ENCODE measurements around the gene C12orf43.

C12orf43 gene

GRCh38 chr12:121038861-121039668, 22.8 kb upstream of the C12orf43 start, which contains the start of gene OASL:
OASL (minus strand) TSS chr12:121039246; CDS start chr12:121038971, 275 bp downstream.
- H3K4me1 Mint-ChIP-seq (ENCODE audit: low read depth) = peaks cover 63% of the 10 kb centered on the region
- peak within 1 kb of the TSS; percentile 88 for H3K27ac Mint-ChIP-seq
- peak within 1 kb of the TSS; percentile 89 for H3K4me3 Mint-ChIP-seq
- H3K27me3 Mint-ChIP-seq = peaks cover 14% of the 10 kb centered on the region
- H3K36me3 Mint-ChIP-seq (ENCODE audit: low read depth) = peaks cover 10% of the 10 kb centered on the region
- H3K9me3 Mint-ChIP-seq = no peaks in the 10 kb centered on the region

- no peaks in the 10 kb centered on the region for H3K9me3 Mint-ChIP-seq
- peaks cover 10% of the 10 kb centered on the region for H3K36me3 Mint-ChIP-seq (ENCODE audit: low read depth)
- peaks cover 78% of the 10 kb centered on the region for H3K4me1 Mint-ChIP-seq (ENCODE audit: low read depth)
- peaks cover 4% of the 10 kb centered on the region for H3K27me3 Mint-ChIP-seq
- H3K27ac Mint-ChIP-seq = peak overlapping the region; percentile 85
- peak overlapping the region; percentile 89 for H3K4me3 Mint-ChIP-seq
Observed at GRCh38 chr12:121036810-121037326, 20.6 kb upstream of the C12orf43 start.

DNA sequence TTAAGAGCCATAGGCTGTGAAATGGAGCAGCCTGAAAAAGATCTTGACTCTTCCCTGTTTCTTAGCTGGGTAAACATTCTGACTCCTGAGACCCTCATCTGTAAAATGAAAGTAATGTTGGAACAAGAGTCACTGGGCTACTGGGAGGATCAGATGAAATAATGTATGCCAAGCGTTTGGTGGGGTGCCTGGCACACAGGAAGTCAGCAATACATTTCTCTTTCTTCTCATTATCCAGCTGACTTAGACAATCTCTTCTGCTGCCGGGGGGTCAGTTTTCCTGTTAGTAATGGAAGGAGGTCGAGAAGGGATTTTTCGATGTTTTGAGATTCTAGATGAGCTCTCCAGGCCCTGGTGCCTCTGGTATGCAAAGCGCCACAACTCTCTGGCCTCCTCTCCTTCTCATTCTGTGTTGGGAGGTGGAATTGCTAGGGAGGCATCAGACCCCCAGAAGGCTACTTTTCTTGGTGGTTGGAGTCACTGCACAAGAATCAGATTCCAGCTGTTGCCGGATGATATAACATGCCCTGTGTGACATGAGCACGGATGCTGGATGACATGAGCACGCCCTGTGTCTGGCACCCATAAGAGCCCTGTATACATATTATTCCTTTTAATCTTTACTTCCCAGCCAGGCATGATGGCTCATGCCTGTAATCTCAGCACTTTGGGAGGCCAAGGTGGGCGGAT, 18.5 kb upstream of the C12orf43 start:
- peaks cover 71% of the 10 kb centered on the region for H3K4me1 Mint-ChIP-seq (ENCODE audit: low read depth)
- H3K27me3 Mint-ChIP-seq = no peaks in the 10 kb centered on the region
- peak overlapping the region; percentile 84 for H3K27ac Mint-ChIP-seq
- H3K36me3 Mint-ChIP-seq (ENCODE audit: low read depth) = peaks cover 21% of the 10 kb centered on the region
- H3K9me3 Mint-ChIP-seq = no peaks in the 10 kb centered on the region
- H3K4me3 Mint-ChIP-seq = peak overlapping the region; percentile 54

- Mint-ChIP-seq H3K4me1 (ENCODE audit: low read depth) (peaks cover 63% of the 10 kb centered on the region), H3K27ac (peak overlapping the region; percentile 84), H3K36me3 (ENCODE audit: low read depth) (peaks cover 21% of the 10 kb centered on the region), H3K9me3 (no peaks in the 10 kb centered on the region), H3K4me3 (peak overlapping the region; percentile 54), H3K27me3 (no peaks in the 10 kb centered on the region)
Observed at GRCh38 chr12:121033625-121034349, 17.5 kb upstream of the C12orf43 start.

- Mint-ChIP-seq H3K27me3 (no peaks in the 10 kb centered on the region), H3K36me3 (ENCODE audit: low read depth) (peaks cover 22% of the 10 kb centered on the region), H3K4me3 (no peak overlapping the region), H3K9me3 (no peaks in the 10 kb centered on the region), H3K27ac (no peak overlapping the region), H3K4me1 (ENCODE audit: low read depth) (peaks cover 32% of the 10 kb centered on the region)
Observed at GRCh38 chr12:121030576-121031212, 14.4 kb upstream of the C12orf43 start.

- no peaks in the 10 kb centered on the region for H3K27me3 Mint-ChIP-seq
Observed at GRCh38 chr12:121026274-121027045, 10.2 kb upstream of the C12orf43 start.

DNA sequence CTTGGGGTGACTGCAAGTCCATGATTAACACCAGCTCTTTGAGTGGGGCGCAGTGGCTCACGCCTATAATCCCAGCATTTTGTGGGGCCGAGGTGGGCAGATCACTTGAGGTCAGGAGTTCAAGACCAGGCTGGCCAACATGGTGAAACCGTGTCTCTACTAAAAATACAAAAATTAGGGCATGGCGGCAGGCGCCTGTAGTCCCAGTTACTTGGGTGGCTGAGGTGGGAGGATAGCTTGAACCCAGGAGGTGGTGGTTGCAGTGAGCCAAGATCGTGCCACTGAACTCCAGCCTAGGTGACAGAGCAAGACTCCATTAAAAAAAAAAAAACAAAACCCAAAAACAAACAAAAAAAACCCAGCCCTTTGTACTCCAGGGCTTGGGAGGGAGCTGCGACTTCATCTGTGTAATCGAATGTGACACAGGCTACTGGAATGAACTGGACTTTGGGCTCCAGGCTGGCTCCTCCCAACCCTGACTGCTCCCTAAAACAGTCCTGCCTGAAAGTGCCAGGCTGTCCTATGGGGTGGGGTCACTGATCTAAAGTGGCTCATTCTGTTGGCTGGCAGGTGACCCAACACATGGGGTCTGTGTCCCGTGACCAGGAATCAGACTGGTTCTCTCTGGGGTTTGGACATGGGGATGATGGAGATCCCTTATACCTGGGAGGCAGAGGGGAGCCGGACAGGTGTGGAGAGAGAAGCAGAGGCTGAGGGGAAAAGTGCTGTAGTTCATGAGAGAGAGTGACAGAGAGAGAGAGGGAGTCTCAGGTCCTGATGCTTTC, 9.3 kb upstream of the C12orf43 start:
- Mint-ChIP-seq H3K27ac (no peak overlapping the region), H3K9me3 (no peaks in the 10 kb centered on the region), H3K36me3 (ENCODE audit: low read depth) (peaks cover 24% of the 10 kb centered on the region), H3K4me1 (ENCODE audit: low read depth) (no peaks in the 10 kb centered on the region), H3K27me3 (no peaks in the 10 kb centered on the region), H3K4me3 (no peak overlapping the region)

More at GRCh38 chr12:121026274-121027045, 10.2 kb upstream of the C12orf43 start:
- no peak overlapping the region for H3K27ac Mint-ChIP-seq
- H3K9me3 Mint-ChIP-seq = no peaks in the 10 kb centered on the region
- peaks cover 30% of the 10 kb centered on the region for H3K36me3 Mint-ChIP-seq (ENCODE audit: low read depth)
- H3K4me3 Mint-ChIP-seq = no peak overlapping the region
- H3K4me1 Mint-ChIP-seq (ENCODE audit: low read depth) = no peaks in the 10 kb centered on the region

- H3K4me3 Mint-ChIP-seq = no peak overlapping the region
- no peaks in the 10 kb centered on the region for H3K9me3 Mint-ChIP-seq
- H3K27me3 Mint-ChIP-seq = no peaks in the 10 kb centered on the region
- H3K4me1 Mint-ChIP-seq (ENCODE audit: low read depth) = no peaks in the 10 kb centered on the region
- no peak overlapping the region for H3K27ac Mint-ChIP-seq
- peaks cover 20% of the 10 kb centered on the region for H3K36me3 Mint-ChIP-seq (ENCODE audit: low read depth)
Observed at GRCh38 chr12:121023799-121024198, 7.5 kb upstream of the C12orf43 start.

- H3K27ac Mint-ChIP-seq = no peak overlapping the region
- H3K36me3 Mint-ChIP-seq (ENCODE audit: low read depth) = peaks cover 20% of the 10 kb centered on the region
- H3K9me3 Mint-ChIP-seq = no peaks in the 10 kb centered on the region
- H3K4me3 Mint-ChIP-seq = no peak overlapping the region
- H3K27me3 Mint-ChIP-seq = no peaks in the 10 kb centered on the region
- no peaks in the 10 kb centered on the region for H3K4me1 Mint-ChIP-seq (ENCODE audit: low read depth)
Observed at GRCh38 chr12:121022713-121023112, 6.4 kb upstream of the C12orf43 start.

- H3K27me3 Mint-ChIP-seq = no peaks in the 10 kb centered on the region
- H3K27ac Mint-ChIP-seq = no peak overlapping the region
- no peaks in the 10 kb centered on the region for H3K4me1 Mint-ChIP-seq (ENCODE audit: low read depth)
- no peak overlapping the region for H3K4me3 Mint-ChIP-seq
- H3K9me3 Mint-ChIP-seq = no peaks in the 10 kb centered on the region
- H3K36me3 Mint-ChIP-seq (ENCODE audit: low read depth) = peaks cover 20% of the 10 kb centered on the region
Observed at GRCh38 chr12:121021754-121022153, 5.5 kb upstream of the C12orf43 start.

DNA sequence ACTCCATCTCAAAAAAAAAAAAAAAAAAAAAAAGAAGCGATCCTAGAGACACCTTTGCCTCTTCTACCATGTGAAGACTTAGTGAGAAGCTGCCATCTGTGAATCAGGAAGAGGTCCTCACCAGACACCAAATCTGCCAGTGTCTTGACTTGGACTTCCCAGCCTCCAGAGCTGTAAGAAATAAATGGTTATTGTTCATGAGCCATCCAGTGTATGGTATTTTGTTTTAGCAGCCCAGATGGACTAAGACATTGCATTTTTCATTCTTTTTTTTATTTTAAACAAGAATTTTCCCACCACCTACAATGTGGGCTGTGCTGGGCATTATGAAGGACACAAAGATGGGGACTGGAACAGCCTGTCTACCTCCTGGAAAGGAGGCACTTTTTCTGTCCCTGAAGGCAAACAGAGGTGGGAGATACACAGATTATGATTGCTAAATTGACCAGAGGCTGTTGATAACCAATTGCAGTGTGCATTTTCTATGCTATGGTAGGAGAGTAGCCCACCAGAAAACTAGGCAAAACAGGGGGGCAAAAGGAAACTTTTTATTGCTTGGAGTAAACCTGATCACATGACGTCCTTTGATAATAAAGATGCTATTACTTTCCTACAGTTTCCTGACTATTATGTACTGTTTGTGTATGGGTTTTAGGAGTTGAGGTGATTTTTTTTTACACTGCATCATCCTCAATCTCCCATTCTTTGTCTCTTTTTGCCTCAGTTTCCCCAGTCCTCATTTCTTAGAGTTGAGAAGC, 2.8 kb upstream of the C12orf43 start:
- H3K4me3 Mint-ChIP-seq = no peak overlapping the region
- H3K36me3 Mint-ChIP-seq (ENCODE audit: low read depth) = peaks cover 11% of the 10 kb centered on the region
- H3K27ac Mint-ChIP-seq = no peak overlapping the region
- peaks cover 20% of the 10 kb centered on the region for H3K4me1 Mint-ChIP-seq (ENCODE audit: low read depth)
- H3K9me3 Mint-ChIP-seq = no peaks in the 10 kb centered on the region
- no peaks in the 10 kb centered on the region for H3K27me3 Mint-ChIP-seq

GRCh38 chr12:121017966-121018491, 1.7 kb upstream of the C12orf43 start:
- Mint-ChIP-seq H3K4me3 (no peak overlapping the region), H3K27ac (no peak overlapping the region), H3K27me3 (no peaks in the 10 kb centered on the region), H3K4me1 (ENCODE audit: low read depth) (peaks cover 23% of the 10 kb centered on the region), H3K36me3 (ENCODE audit: low read depth) (peaks cover 9% of the 10 kb centered on the region), H3K9me3 (no peaks in the 10 kb centered on the region)

All from stimulated activated naive CD8-positive, alpha-beta T cell treated with anti-CD3 and anti-CD28 coated beads, Interleukin-15, Interleukin-2, amounts not matched to agents 100 ng/mL and 50 ng/mL, for 24 hours (primary cell).